Adrenal gland (tissue), 5 donors: ENCODE results near the gene C5AR1.
A peak's percentile ranks its signal among the peaks of the same experiment; 100 is the strongest.

Experiments
- POLR2A ChIP-seq, 2 donors: fragments of 450-650 bp; IDR thresholded peaks; one replicate each; pipeline ENCODE4 v1.6.1; 2017; ENCODE audit warnings: antibody characterized with exemption in 2 of 2, mild to moderate bottlenecking in 2 of 2, moderate library complexity in 1 of 2
- TF ChIP-seq, protein P1 (sequence below), 6 experiments: fragments of 450-650 bp in 4 of 6; fragments of 200-600 bp in 2 of 6; sonication (generic) in 1 of 6; IDR thresholded peaks; 1 replicate in 5 of 6; 2 replicates in 1 of 6; pipeline versions ENCODE4 v1.5.1 to v1.8.0; 2016 to 2021; ENCODE audit warnings: antibody characterized with exemption in 6 of 6, mild to moderate bottlenecking in 2 of 6, moderate library complexity in 1 of 6
- donor health status: DM: no; HTN: no; CAD: no.

DNA sequence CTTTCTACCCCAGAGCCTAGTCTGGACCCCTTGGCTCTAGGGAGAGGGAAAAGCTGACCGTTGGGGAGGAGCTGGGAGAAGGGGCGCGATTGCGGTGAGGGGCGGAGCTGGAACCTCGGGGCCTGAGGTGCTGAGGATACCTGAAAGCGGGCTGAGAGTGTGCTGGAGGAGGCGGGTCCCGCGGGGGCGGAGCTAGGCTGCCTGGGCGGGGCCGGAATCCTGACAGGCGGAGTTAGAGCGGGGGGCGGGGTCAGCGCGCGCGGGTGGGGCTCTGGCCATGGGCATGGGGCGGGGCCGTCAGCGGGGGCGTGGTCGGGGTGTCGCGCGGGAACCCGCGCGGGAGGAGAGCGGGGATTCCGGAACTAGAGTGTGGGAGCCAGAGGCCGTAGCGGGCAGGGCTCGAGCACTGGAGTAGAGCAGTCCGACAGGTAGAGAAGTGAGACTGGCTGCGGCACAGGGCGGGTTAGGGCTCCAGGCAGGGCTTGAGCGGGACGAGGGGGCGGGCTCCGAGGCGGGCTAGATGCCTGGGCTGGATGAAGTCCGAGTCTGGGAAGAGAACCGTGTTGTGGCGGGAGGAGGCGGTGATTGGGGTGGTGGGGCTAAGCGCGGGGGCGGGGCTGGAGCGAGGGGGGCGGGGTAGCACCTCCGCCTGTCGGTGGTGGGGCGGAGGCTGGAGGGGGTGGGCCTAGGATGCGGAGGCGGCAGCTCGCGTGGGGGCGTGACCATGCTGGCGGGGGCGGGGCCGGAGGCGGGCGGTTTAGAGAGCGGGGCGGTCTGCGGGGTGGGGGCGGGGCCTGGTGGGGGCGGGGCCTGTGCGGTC lies 35.4 kb upstream of the C5AR1 start, which contains the start of gene INAFM1:
- TF ChIP-seq, protein P1, sequence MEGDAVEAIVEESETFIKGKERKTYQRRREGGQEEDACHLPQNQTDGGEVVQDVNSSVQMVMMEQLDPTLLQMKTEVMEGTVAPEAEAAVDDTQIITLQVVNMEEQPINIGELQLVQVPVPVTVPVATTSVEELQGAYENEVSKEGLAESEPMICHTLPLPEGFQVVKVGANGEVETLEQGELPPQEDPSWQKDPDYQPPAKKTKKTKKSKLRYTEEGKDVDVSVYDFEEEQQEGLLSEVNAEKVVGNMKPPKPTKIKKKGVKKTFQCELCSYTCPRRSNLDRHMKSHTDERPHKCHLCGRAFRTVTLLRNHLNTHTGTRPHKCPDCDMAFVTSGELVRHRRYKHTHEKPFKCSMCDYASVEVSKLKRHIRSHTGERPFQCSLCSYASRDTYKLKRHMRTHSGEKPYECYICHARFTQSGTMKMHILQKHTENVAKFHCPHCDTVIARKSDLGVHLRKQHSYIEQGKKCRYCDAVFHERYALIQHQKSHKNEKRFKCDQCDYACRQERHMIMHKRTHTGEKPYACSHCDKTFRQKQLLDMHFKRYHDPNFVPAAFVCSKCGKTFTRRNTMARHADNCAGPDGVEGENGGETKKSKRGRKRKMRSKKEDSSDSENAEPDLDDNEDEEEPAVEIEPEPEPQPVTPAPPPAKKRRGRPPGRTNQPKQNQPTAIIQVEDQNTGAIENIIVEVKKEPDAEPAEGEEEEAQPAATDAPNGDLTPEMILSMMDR (IDR thresholded peaks at IDR 0.05) = no peak
- TF ChIP-seq POLR2A (IDR thresholded peaks at IDR 0.05) = peak; percentile 12 to 64
